OCI-LY3 (cell line): Measurements from ENCODE around the gene GPR137B.

Source experiments
- H2AFZ ChIP-seq: fragments of 200-600, 300-600 bp; shearing (Covaris generic); 2 replicates; pipeline ENCODE4 v1.6.0; 2014; ENCODE audit warnings: antibody characterized with exemption, low read depth, low read length
- H3K27ac ChIP-seq: fragments of 200-600, 300-600 bp; sonication (generic); 2 replicates; pipeline ENCODE4 v1.5.1; 2014; ENCODE audit warnings: mild to moderate bottlenecking, low read length, moderate library complexity, mixed read lengths
- H3K27me3 ChIP-seq: fragments of 200-600, 300-600 bp; sonication (generic); 2 replicates; pipeline ENCODE4 v1.6.1; 2014; ENCODE audit warnings: low read depth, low read length, mixed read lengths
- H3K36me3 ChIP-seq: fragments of 200-600, 300-600 bp; sonication (generic); replicated peaks from 2 replicates; pipeline ENCODE3; 2014; ENCODE audit warnings: low read depth, low read length, mixed read lengths
- H3K4me1 ChIP-seq: fragments of 300-600, 200-600 bp; sonication (generic); 2 replicates; pipeline ENCODE4 v1.6.1; 2014; ENCODE audit warnings: low read length, mixed read lengths
- H3K4me2 ChIP-seq: fragments of 200-600, 300-600 bp; sonication (generic); 2 replicates; pipeline ENCODE4 v1.6.1; 2014; ENCODE audit warnings: low read length, mixed read lengths
- H3K4me3 ChIP-seq: fragments of 300-600, 200-600 bp; sonication (generic); 2 replicates; pipeline ENCODE4 v1.5.1; 2014; ENCODE audit warnings: antibody characterized with exemption, mild to moderate bottlenecking, low read length, moderate library complexity
- H3K79me2 ChIP-seq: fragments of 300-600, 200-600 bp; shearing (Covaris generic); 2 replicates; pipeline ENCODE4 v1.6.1; 2014; ENCODE audit warnings: mild to moderate bottlenecking, low read length, mixed read lengths
- H3K9ac ChIP-seq: fragments of 300-600, 200-600 bp; shearing (Covaris generic); 2 replicates; pipeline ENCODE4 v1.6.0; 2014; ENCODE audit warnings: mild to moderate bottlenecking, low read length, moderate library complexity
- H3K9me3 ChIP-seq: fragments of 200-600, 300-600 bp; shearing (Covaris generic); 2 replicates; pipeline ENCODE4 v1.6.1; 2014; ENCODE audit warnings: low read length, mixed read lengths; ENCODE audit not compliant: insufficient read depth
- H4K20me1 ChIP-seq: fragments of 200-600, 300-600 bp; sonication (generic); 2 replicates; pipeline ENCODE4 v1.6.1; 2016; ENCODE audit warnings: low read length, mixed read lengths; ENCODE audit not compliant: insufficient read depth
- EZH2phosphoT487 ChIP-seq: fragments of 200-600 bp; shearing (Covaris generic); IDR thresholded peaks from 2 replicates; pipeline ENCODE4 v1.6.1; 2018; ENCODE audit warnings: antibody characterized with exemption, mixed run types, low read depth
- TF ChIP-seq, protein P1 (sequence below): fragments of 200-600, 300-600 bp; sonication (generic); IDR thresholded peaks from 2 replicates; pipeline ENCODE4 v1.5.1; 2014; ENCODE audit warnings: antibody characterized with exemption, low read length, low read depth

GPR137B gene

DNA sequence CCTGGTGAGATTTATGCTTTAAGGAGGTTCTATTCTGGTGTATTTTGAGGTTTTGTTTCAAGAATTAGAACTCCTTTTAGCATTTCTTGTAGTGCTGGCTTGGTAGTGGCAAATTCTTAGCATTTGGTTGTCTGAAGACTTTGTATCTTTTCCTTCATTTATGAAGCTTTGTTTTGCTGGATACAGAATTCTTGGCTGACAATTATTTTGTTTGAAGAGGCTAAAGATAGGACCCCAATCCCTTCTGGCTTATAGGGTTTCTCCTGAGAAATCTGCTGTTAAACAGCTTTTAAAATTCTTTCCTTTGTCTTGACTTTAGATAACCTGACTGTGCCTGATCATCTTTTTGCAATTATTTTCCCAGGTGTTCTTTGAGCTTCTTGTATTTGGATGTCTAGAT lies 58.6 kb downstream of the GPR137B start:
- no peak for TF ChIP-seq EZH2phosphoT487
- TF ChIP-seq, protein P1, sequence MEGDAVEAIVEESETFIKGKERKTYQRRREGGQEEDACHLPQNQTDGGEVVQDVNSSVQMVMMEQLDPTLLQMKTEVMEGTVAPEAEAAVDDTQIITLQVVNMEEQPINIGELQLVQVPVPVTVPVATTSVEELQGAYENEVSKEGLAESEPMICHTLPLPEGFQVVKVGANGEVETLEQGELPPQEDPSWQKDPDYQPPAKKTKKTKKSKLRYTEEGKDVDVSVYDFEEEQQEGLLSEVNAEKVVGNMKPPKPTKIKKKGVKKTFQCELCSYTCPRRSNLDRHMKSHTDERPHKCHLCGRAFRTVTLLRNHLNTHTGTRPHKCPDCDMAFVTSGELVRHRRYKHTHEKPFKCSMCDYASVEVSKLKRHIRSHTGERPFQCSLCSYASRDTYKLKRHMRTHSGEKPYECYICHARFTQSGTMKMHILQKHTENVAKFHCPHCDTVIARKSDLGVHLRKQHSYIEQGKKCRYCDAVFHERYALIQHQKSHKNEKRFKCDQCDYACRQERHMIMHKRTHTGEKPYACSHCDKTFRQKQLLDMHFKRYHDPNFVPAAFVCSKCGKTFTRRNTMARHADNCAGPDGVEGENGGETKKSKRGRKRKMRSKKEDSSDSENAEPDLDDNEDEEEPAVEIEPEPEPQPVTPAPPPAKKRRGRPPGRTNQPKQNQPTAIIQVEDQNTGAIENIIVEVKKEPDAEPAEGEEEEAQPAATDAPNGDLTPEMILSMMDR, result no peak
- Histone ChIP-seq H3K4me2 (no peak overlapping the region), H3K4me3 (no peak overlapping the region), H4K20me1 (peaks cover 17% of the 10 kb centered on the region), H3K27ac (no peak overlapping the region), H3K36me3 (peaks cover 77% of the 10 kb centered on the region), H3K27me3 (no peaks in the 10 kb centered on the region), H3K9me3 (peaks cover 12% of the 10 kb centered on the region; the same call in 1 of the 2 replicates), H3K79me2 (peaks cover 48% of the 10 kb centered on the region), H3K9ac (no peak overlapping the region), H3K4me1 (no peaks in the 10 kb centered on the region), H2AFZ (no peak overlapping the region)

DNA sequence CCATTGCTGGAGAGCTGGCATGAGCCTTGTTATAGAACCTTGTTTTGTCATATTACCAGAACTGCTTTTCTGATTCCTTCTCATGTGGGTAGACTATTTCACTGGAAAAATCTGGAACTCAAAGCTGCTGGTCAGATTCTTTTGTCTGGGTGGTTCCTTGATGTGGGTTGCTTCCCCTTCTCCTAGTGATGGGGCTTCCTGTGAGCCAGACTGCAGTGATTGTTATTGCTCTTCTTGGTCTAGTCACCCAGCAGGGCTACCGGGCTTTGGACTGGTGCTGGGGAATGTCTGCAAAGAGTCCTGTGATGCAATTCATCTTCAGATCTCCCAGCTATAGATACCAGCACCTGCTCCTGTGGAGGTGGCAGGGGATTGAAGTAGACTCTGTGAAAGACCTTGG lies 59.4 kb downstream of the GPR137B start:
- Histone ChIP-seq H3K79me2 (peaks cover 48% of the 10 kb centered on the region), H3K27ac (no peak overlapping the region), H3K4me1 (no peaks in the 10 kb centered on the region), H4K20me1 (peaks cover 17% of the 10 kb centered on the region), H2AFZ (no peak overlapping the region), H3K9ac (no peak overlapping the region), H3K36me3 (peaks cover 79% of the 10 kb centered on the region), H3K27me3 (no peaks in the 10 kb centered on the region), H3K4me3 (no peak overlapping the region), H3K4me2 (no peak overlapping the region), H3K9me3 (peaks cover 12% of the 10 kb centered on the region; the same call in 1 of the 2 replicates)
- TF ChIP-seq EZH2phosphoT487, result no peak
- TF ChIP-seq, protein P1, result no peak

DNA sequence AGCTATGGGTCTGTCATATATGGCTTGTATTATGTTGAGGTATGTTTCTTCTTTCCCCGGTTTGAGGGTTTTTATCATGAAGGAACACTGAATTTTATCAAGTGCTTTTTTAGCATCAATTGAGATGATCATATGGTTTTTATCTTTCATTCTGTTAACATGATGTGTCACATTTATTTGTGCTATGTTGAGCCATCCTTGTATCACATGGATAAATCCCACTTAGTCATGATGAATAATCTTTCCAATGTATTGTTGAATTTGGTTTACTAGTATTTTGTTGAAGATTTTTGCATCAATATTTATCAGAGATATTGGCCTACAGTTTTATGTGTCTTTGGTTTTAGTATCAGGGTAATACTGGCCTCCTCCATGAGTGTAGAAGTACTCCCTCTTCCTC lies 61.7 kb downstream of the GPR137B start:
- Histone ChIP-seq H3K9me3 (peaks cover 12% of the 10 kb centered on the region; the same call in 1 of the 2 replicates), H3K36me3 (peaks cover 84% of the 10 kb centered on the region), H4K20me1 (peaks cover 10% of the 10 kb centered on the region; the same call in 1 of the 2 replicates), H3K4me3 (no peak overlapping the region), H3K27me3 (no peaks in the 10 kb centered on the region), H2AFZ (no peak overlapping the region), H3K79me2 (peaks cover 33% of the 10 kb centered on the region), H3K9ac (no peak overlapping the region), H3K4me2 (no peak overlapping the region), H3K4me1 (no peaks in the 10 kb centered on the region), H3K27ac (no peak overlapping the region)
- TF ChIP-seq EZH2phosphoT487, result no peak
- TF ChIP-seq, protein P1, result no peak

DNA sequence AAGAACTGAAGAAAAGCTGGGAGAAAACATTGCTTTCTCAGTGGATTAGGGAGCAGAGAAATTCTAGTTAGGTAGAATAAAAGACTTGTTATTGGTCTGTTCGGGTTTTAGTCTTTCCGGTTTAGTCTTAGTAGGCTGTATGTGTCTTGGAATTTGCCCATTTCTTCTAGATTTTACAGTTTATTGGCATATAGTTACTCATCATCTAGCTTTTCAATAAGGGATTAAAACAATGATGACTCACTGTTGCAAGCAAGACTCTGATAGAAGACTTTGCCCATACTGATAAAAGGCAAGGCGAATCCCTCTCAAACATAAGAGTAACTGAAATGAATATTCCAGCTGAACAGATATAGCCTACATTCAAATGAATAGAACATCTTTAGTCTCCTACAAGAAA lies 62.3 kb downstream of the GPR137B start:
- Histone ChIP-seq H3K9me3 (peaks cover 12% of the 10 kb centered on the region; the same call in 1 of the 2 replicates), H3K79me2 (peaks cover 30% of the 10 kb centered on the region), H2AFZ (no peak overlapping the region), H3K9ac (no peak overlapping the region), H3K4me3 (no peak overlapping the region), H4K20me1 (peaks cover 10% of the 10 kb centered on the region; the same call in 1 of the 2 replicates), H3K27ac (no peak overlapping the region), H3K4me1 (no peaks in the 10 kb centered on the region), H3K36me3 (peaks cover 84% of the 10 kb centered on the region), H3K27me3 (no peaks in the 10 kb centered on the region), H3K4me2 (no peak overlapping the region)
- TF ChIP-seq, protein P1, result no peak
